GM12891 (cell line): ENCODE results near the gene NCAPH2.
"Not testable (repeated sequence)": the region's sequence is repeated elsewhere in the genome, so short reads cannot be mapped to it uniquely, and the experiment has no call there.

Experiments used
- DNase-seq: peaks from one replicate; pipeline ENCODE4 v3.0.0; 2011; ENCODE audit warnings: low spot score; ENCODE audit not compliant: insufficient read length
- FAIRE-seq: peaks from 2 replicates; lab custom pipeline; 2011; peaks lifted over from hg19 to GRCh38; lab: Jason Lieb, UNC
- PAX5 ChIP-seq: IDR thresholded peaks from 2 replicates; pipeline ENCODE4 v1.6.1; 2011; ENCODE audit warnings: low read length, moderate library complexity, mild to moderate bottlenecking; ENCODE audit not compliant: insufficient read depth, severe bottlenecking
- POLR2A ChIP-seq: IDR thresholded peaks from 2 replicates; pipeline ENCODE4 v1.6.1; 2011; ENCODE audit warnings: low read depth, low read length, control low read depth
- POLR2AphosphoS5 ChIP-seq: IDR thresholded peaks from 2 replicates; pipeline ENCODE4 v1.6.1; 2011; ENCODE audit warnings: low read depth, low read length, control low read depth
- POU2F2 ChIP-seq: IDR thresholded peaks from 2 replicates; pipeline ENCODE4 v1.6.1; 2011; ENCODE audit warnings: low read depth, mild to moderate bottlenecking, control low read depth, low read length, moderate library complexity
- SPI1 ChIP-seq: IDR thresholded peaks from 2 replicates; pipeline ENCODE4 v1.6.1; 2011; ENCODE audit warnings: low read depth, low read length, control low read depth
- TAF1 ChIP-seq: IDR thresholded peaks from 2 replicates; pipeline ENCODE4 v1.6.1; 2011; ENCODE audit warnings: low read depth, low read length, control low read depth

NCAPH2 gene

GRCh38 chr22:50513175-50513574 is 5.2 kb downstream of the NCAPH2 start:
- FAIRE-seq, result no peak
- TF ChIP-seq PAX5 (no peak), SPI1 (no peak), POU2F2 (no peak), TAF1 (no peak), POLR2AphosphoS5 (no peak), POLR2A (no peak)
- no peak for DNase-seq

GRCh38 chr22:50516068-50516467 is 8.0 kb downstream of the NCAPH2 start:
- FAIRE-seq (no peak), DNase-seq (no peak)
- no peak for TF ChIP-seq POLR2A
- TF ChIP-seq PAX5, result no peak
- no peak for TF ChIP-seq TAF1
- TF ChIP-seq POU2F2, result no peak
- no peak for TF ChIP-seq POLR2AphosphoS5
- no peak for TF ChIP-seq SPI1

- DNase-seq (no peak), FAIRE-seq (no peak)
- TF ChIP-seq SPI1, result no peak
- no peak for TF ChIP-seq POU2F2
- TF ChIP-seq POLR2A, result no peak
- TF ChIP-seq PAX5, result no peak
- no peak for TF ChIP-seq TAF1
- no peak for TF ChIP-seq POLR2AphosphoS5
Observed at GRCh38 chr22:50516891-50517290, 8.9 kb downstream of the NCAPH2 start.

- no peak for FAIRE-seq
- DNase-seq, result no peak
- TF ChIP-seq POLR2A (no peak), POLR2AphosphoS5 (no peak), POU2F2 (no peak), PAX5 (no peak), SPI1 (no peak), TAF1 (no peak)
Observed at GRCh38 chr22:50517495-50518260, 9.7 kb downstream of the NCAPH2 start.

- TF ChIP-seq POLR2AphosphoS5 (no peak), SPI1 (no peak), TAF1 (no peak), POLR2A (no peak), POU2F2 (no peak), PAX5 (no peak)
- no peak for DNase-seq
- FAIRE-seq, result no peak
Observed at GRCh38 chr22:50518606-50519005, 10.6 kb downstream of the NCAPH2 start.

- DNase-seq (no peak), FAIRE-seq (no peak)
Observed at GRCh38 chr22:50519151-50519550, 11.1 kb downstream of the NCAPH2 start.

GRCh38 chr22:50520184-50520583 is 12.2 kb downstream of the NCAPH2 start:
- not testable (repeated sequence) for FAIRE-seq, DNase-seq

More at GRCh38 chr22:50519151-50519550, 11.1 kb downstream of the NCAPH2 start:
- TF ChIP-seq TAF1 (no peak), PAX5 (no peak)

GRCh38 chr22:50520826-50521453 is 12.9 kb downstream of the NCAPH2 start:
- DNase-seq (no peak), FAIRE-seq (no peak)
- no peak for TF ChIP-seq POU2F2
- no peak for TF ChIP-seq POLR2A
- TF ChIP-seq SPI1, result no peak
- no peak for TF ChIP-seq POLR2AphosphoS5
- no peak for TF ChIP-seq PAX5
- no peak for TF ChIP-seq TAF1

GRCh38 chr22:50521710-50522109 is 13.7 kb downstream of the NCAPH2 start:
- DNase-seq (no peak), FAIRE-seq (no peak)
- no peak for TF ChIP-seq POU2F2
- TF ChIP-seq SPI1, result no peak
- no peak for TF ChIP-seq PAX5
- no peak for TF ChIP-seq TAF1
- TF ChIP-seq POLR2AphosphoS5, result no peak
- no peak for TF ChIP-seq POLR2A

GRCh38 chr22:50522208-50522805 is 14.3 kb downstream of the NCAPH2 start:
- TF ChIP-seq POLR2A, result no peak
- no peak for TF ChIP-seq POU2F2
- TF ChIP-seq TAF1, result no peak
- FAIRE-seq, result no peak
- no peak for DNase-seq
